ENCODE data around the gene MAPK12.

- TF ChIP-seq CTCF (IDR thresholded peaks at IDR 0.05) (no peak), POLR2A (IDR thresholded peaks at IDR 0.05) (no peak)
Observed at GRCh38 chr22:50258361-50259292, 2.9 kb downstream of the MAPK12 start.
